SK-N-SH treated with all-trans-retinoic acid at 6 μM for 48 hours (cell line): ENCODE results near the gene DLG2.

Experiments
- ATAC-seq: fragments of 200-7000 bp; cut with Tn5 transposase; 3 replicates; pipeline ENCODE4 v1.9.1; 2020; ENCODE audit warnings: mild to moderate bottlenecking, moderate library complexity
- ARNTL ChIP-seq: fragments of 450-650 bp; formaldehyde crosslinking; IDR thresholded peaks from 2 replicates; pipeline ENCODE4 v1.5.0; 2020; ENCODE audit warnings: low read depth, mild to moderate bottlenecking, moderate library complexity, borderline replicate concordance
- CSDC2 ChIP-seq: fragments of 250-450 bp; sonication (Bioruptor Pico); IDR thresholded peaks from 2 replicates; pipeline ENCODE4 v1.5.0; 2020; ENCODE audit warnings: mild to moderate bottlenecking, moderate library complexity
- ESRRG ChIP-seq: fragments of 250-450 bp; sonication (Bioruptor Pico); IDR thresholded peaks from 2 replicates; pipeline ENCODE4 v1.6.1; 2021; ENCODE audit warnings: mild to moderate bottlenecking
- GLIS3 ChIP-seq: fragments of 250-450 bp; sonication (Bioruptor Pico); IDR thresholded peaks from 2 replicates; pipeline ENCODE4 v1.5.0; 2020; ENCODE audit warnings: mild to moderate bottlenecking, moderate library complexity
- ISL1 ChIP-seq: fragments of 250-450 bp; sonication (Bioruptor Pico); IDR thresholded peaks from 2 replicates; pipeline ENCODE4 v2.1.2; 2022; ENCODE audit warnings: mild to moderate bottlenecking, moderate library complexity
- OSR1 ChIP-seq: fragments of 250-450 bp; sonication (Bioruptor Pico); IDR thresholded peaks from 2 replicates; pipeline ENCODE4 v1.8.0; 2022; ENCODE audit warnings: moderate library complexity, mild to moderate bottlenecking, inconsistent platforms
- PATZ1 ChIP-seq: fragments of 250-450 bp; sonication (Bioruptor Pico); IDR thresholded peaks from 2 replicates; pipeline ENCODE4 v1.8.0; 2020; ENCODE audit warnings: mild to moderate bottlenecking, moderate library complexity, borderline replicate concordance
- POU6F1 ChIP-seq: fragments of 250-450 bp; sonication (Bioruptor Pico); IDR thresholded peaks from 2 replicates; pipeline ENCODE4 v1.8.0; 2021; ENCODE audit warnings: low read depth, mild to moderate bottlenecking, moderate library complexity, borderline replicate concordance
- PPARA ChIP-seq: fragments of 250-450 bp; sonication (Bioruptor Pico); IDR thresholded peaks from 2 replicates; pipeline ENCODE4 v1.5.0; 2020; ENCODE audit warnings: mild to moderate bottlenecking, borderline replicate concordance
- RARB ChIP-seq: fragments of 250-450 bp; sonication (Bioruptor Pico); IDR thresholded peaks from 2 replicates; pipeline ENCODE4 v1.8.0; 2021; ENCODE audit warnings: mild to moderate bottlenecking, moderate library complexity
- SNAI2 ChIP-seq: fragments of 250-450 bp; sonication (Bioruptor Pico); IDR thresholded peaks from 2 replicates; pipeline ENCODE4 v1.5.0; 2020; ENCODE audit warnings: mild to moderate bottlenecking, moderate library complexity
- TOX ChIP-seq: fragments of 250-450 bp; sonication (Bioruptor Pico); IDR thresholded peaks from 2 replicates; pipeline ENCODE4 v1.8.0; 2021; ENCODE audit warnings: mild to moderate bottlenecking, moderate library complexity, borderline replicate concordance
- TSHZ2 ChIP-seq: fragments of 250-450 bp; sonication (Bioruptor Pico); IDR thresholded peaks from 2 replicates; pipeline ENCODE4 v1.5.0; 2020; ENCODE audit warnings: mild to moderate bottlenecking, moderate library complexity
- ZC3H10 ChIP-seq: fragments of 250-450 bp; sonication (Bioruptor Pico); IDR thresholded peaks from 2 replicates; pipeline ENCODE4 v1.5.1; 2021; ENCODE audit warnings: mild to moderate bottlenecking, moderate library complexity
- ZFP3 ChIP-seq: fragments of 250-450 bp; sonication (Bioruptor Pico); IDR thresholded peaks from 2 replicates; pipeline ENCODE4 v1.5.0; 2020; ENCODE audit warnings: mild to moderate bottlenecking, moderate library complexity
- ZFP30 ChIP-seq: fragments of 450-650 bp; formaldehyde crosslinking; IDR thresholded peaks from 2 replicates; pipeline ENCODE4 v1.5.0; 2022; ENCODE audit warnings: mild to moderate bottlenecking, moderate library complexity
- ZNF70 ChIP-seq: fragments of 450-650 bp; formaldehyde crosslinking; IDR thresholded peaks from 2 replicates; pipeline ENCODE4 v1.5.0; 2020; ENCODE audit warnings: mild to moderate bottlenecking, moderate library complexity
- ZNF8 ChIP-seq: fragments of 450-650 bp; formaldehyde crosslinking; IDR thresholded peaks from 2 replicates; pipeline ENCODE4 v1.5.0; 2020; ENCODE audit warnings: mild to moderate bottlenecking, moderate library complexity
- TF ChIP-seq, protein P1 (sequence below): fragments of 250-450 bp; sonication (Bioruptor Pico); IDR thresholded peaks from 2 replicates; pipeline ENCODE4 v1.5.1; 2021; ENCODE audit warnings: mild to moderate bottlenecking, moderate library complexity

The DLG2 gene

DNA sequence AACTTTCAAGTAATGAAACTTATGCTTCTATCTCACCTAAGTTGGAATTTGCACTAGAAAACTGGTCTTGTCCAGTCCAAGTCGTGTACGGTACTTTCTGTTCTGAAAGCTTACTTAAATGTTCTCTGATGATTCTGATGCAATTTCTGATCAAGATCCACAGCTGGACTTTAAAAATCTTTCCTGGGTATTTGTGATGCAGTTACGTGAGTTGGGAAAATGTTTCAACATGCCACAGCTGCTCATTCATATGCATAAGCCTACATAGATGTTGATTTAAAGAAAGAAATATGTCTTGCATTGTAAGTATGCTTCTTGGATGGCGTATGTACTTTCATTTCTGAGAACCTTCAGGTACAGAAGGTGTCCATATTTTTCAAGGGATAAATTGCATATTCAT, 1847.3 kb downstream of the DLG2 start:
- no peak for ATAC-seq
- TF ChIP-seq ZNF70 (CRISPR knock-in tag) (no peak), ZNF8 (no peak), PATZ1 (CRISPR knock-in tag) (no peak), TSHZ2 (no peak), ESRRG (CRISPR knock-in tag) (no peak), TOX (CRISPR knock-in tag) (no peak), RARB (CRISPR knock-in tag) (no peak), POU6F1 (CRISPR knock-in tag) (no peak), ZFP30 (CRISPR knock-in tag) (no peak), ARNTL (CRISPR knock-in tag) (no peak), OSR1 (CRISPR knock-in tag) (no peak)

- TF ChIP-seq RARB (CRISPR knock-in tag) (no peak), PATZ1 (CRISPR knock-in tag) (no peak), GLIS3 (CRISPR knock-in tag) (no peak), ZFP3 (CRISPR knock-in tag) (no peak), OSR1 (CRISPR knock-in tag) (no peak), ZC3H10 (CRISPR knock-in tag) (no peak), CSDC2 (CRISPR knock-in tag) (no peak), ESRRG (CRISPR knock-in tag) (no peak), SNAI2 (CRISPR knock-in tag) (no peak), TOX (CRISPR knock-in tag) (no peak), ARNTL (CRISPR knock-in tag) (no peak), PPARA (CRISPR knock-in tag) (no peak), TSHZ2 (no peak), POU6F1 (CRISPR knock-in tag) (no peak), ZNF70 (CRISPR knock-in tag) (no peak), ISL1 (no peak)
- TF ChIP-seq, protein P1, sequence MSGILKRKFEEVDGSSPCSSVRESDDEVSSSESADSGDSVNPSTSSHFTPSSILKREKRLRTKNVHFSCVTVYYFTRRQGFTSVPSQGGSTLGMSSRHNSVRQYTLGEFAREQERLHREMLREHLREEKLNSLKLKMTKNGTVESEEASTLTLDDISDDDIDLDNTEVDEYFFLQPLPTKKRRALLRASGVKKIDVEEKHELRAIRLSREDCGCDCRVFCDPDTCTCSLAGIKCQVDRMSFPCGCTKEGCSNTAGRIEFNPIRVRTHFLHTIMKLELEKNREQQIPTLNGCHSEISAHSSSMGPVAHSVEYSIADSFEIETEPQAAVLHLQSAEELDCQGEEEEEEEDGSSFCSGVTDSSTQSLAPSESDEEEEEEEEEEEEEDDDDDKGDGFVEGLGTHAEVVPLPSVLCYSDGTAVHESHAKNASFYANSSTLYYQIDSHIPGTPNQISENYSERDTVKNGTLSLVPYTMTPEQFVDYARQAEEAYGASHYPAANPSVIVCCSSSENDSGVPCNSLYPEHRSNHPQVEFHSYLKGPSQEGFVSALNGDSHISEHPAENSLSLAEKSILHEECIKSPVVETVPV (CRISPR knock-in tag), result no peak
- peak; percentile 36; the same call in 2 of the 3 replicates for ATAC-seq
These were observed 1848.5 kb downstream of the DLG2 start for GRCh38 chr11:83778596-83778995.
